ENCODE measurements around the gene COL24A1.

- TF ChIP-seq CTCF (IDR thresholded peaks at IDR 0.05) (no peak), POLR2A (IDR thresholded peaks at IDR 0.05) (no peak)
These were observed 447.7 kb downstream of the COL24A1 start for GRCh38 chr1:85708829-85709227.
